Central memory CD8-positive, alpha-beta T cell (primary cell): Measurements from ENCODE around the gene PIGS.
A peak's percentile ranks its signal among the peaks of the same experiment; 100 is the strongest.

Experiments
- ATAC-seq: fragments of 150-1000 bp; cut with Tn5 transposase; replicated peaks from 2 replicates; pipeline ENCODE4 v1.10.0; 2022; ENCODE audit warnings: mild to moderate bottlenecking, moderate FRiP score, moderate number of reproducible peaks; ENCODE audit not compliant: poor library complexity, severe bottlenecking; ENCODE audit errors: extremely low read depth
- DNase-seq, 2 donors: peaks; one replicate each; pipeline ENCODE4 v3.0.0; 2021; ENCODE audit warnings: low spot score in 2 of 2
- H3K27ac Mint-ChIP-seq: one replicate; pipeline ENCODE4 v1.8.0; 2022; ENCODE audit warnings: low read depth, mild to moderate bottlenecking, moderate library complexity, mixed read lengths
- H3K27me3 Mint-ChIP-seq: one replicate; pipeline ENCODE4 v1.8.0; 2022; ENCODE audit warnings: mixed read lengths
- H3K36me3 Mint-ChIP-seq: one replicate; pipeline ENCODE4 v1.8.0; 2022; ENCODE audit warnings: mild to moderate bottlenecking, moderate library complexity, mixed read lengths; ENCODE audit not compliant: insufficient read depth
- H3K4me1 Mint-ChIP-seq: one replicate; pipeline ENCODE4 v1.8.0; 2022; ENCODE audit warnings: mixed read lengths
- H3K4me3 Mint-ChIP-seq: one replicate; pipeline ENCODE4 v1.8.0; 2022; ENCODE audit warnings: mild to moderate bottlenecking, moderate library complexity, mixed read lengths
- H3K9me3 Mint-ChIP-seq: one replicate; pipeline ENCODE4 v1.8.0; 2022; ENCODE audit warnings: mixed read lengths

PIGS gene

GRCh38 chr17:28553000-28553505, 18.3 kb downstream of the PIGS start:
- no peaks in the 10 kb centered on the region for H3K27me3 Mint-ChIP-seq
- H3K4me1 Mint-ChIP-seq, result peaks cover 48% of the 10 kb centered on the region
- ATAC-seq (no peak), DNase-seq (no peak)
- H3K36me3 Mint-ChIP-seq, result peaks cover 35% of the 10 kb centered on the region
- peak overlapping the region; percentile 95 for H3K4me3 Mint-ChIP-seq
- H3K9me3 Mint-ChIP-seq, result no peaks in the 10 kb centered on the region
- H3K27ac Mint-ChIP-seq, result peak overlapping the region; percentile 46

GRCh38 chr17:28552176-28552999, 18.9 kb downstream of the PIGS start, which contains the start of gene UNC119:
TSS of gene UNC119 (minus strand) at chr17:28552624. CDS start at chr17:28552557, 67 bp downstream.
- peak; percentile 48 to 52 for DNase-seq
- Mint-ChIP-seq H3K27ac (peak within 1 kb of the TSS; percentile 95), H3K4me1 (peaks cover 54% of the 10 kb centered on the region)

GRCh38 chr17:28551421-28552175, 19.7 kb downstream of the PIGS start:
- ATAC-seq (no peak), DNase-seq (no peak)
- Mint-ChIP-seq H3K9me3 (no peaks in the 10 kb centered on the region), H3K27me3 (no peaks in the 10 kb centered on the region), H3K4me1 (peaks cover 55% of the 10 kb centered on the region), H3K4me3 (peak overlapping the region; percentile 95), H3K36me3 (peaks cover 22% of the 10 kb centered on the region), H3K27ac (peak overlapping the region; percentile 95)

More at GRCh38 chr17:28552176-28552999, 18.9 kb downstream of the PIGS start, which contains the start of gene UNC119:
- Mint-ChIP-seq H3K36me3 (peaks cover 29% of the 10 kb centered on the region), H3K27me3 (no peaks in the 10 kb centered on the region), H3K9me3 (no peaks in the 10 kb centered on the region), H3K4me3 (peak within 1 kb of the TSS; percentile 95)
- ATAC-seq, result peak; percentile 67

GRCh38 chr17:28550858-28551257, 20.5 kb downstream of the PIGS start:
- no peaks in the 10 kb centered on the region for H3K9me3 Mint-ChIP-seq
- DNase-seq, result no peak
- H3K27me3 Mint-ChIP-seq, result no peaks in the 10 kb centered on the region
- H3K4me3 Mint-ChIP-seq, result peak overlapping the region; percentile 95
- peaks cover 55% of the 10 kb centered on the region for H3K4me1 Mint-ChIP-seq
- ATAC-seq, result no peak
- peak overlapping the region; percentile 95 for H3K27ac Mint-ChIP-seq
- H3K36me3 Mint-ChIP-seq, result peaks cover 16% of the 10 kb centered on the region

- Mint-ChIP-seq H3K36me3 (peaks cover 12% of the 10 kb centered on the region), H3K9me3 (no peaks in the 10 kb centered on the region), H3K27me3 (no peaks in the 10 kb centered on the region), H3K27ac (peak overlapping the region; percentile 95), H3K4me1 (peaks cover 55% of the 10 kb centered on the region), H3K4me3 (peak overlapping the region; percentile 16)
- peak; percentile 27 to 61 for DNase-seq
- ATAC-seq, result peak; percentile 90
These were observed 21.8 kb downstream of the PIGS start for GRCh38 chr17:28549236-28550132.

- no peak for ATAC-seq
- Mint-ChIP-seq H3K27me3 (no peaks in the 10 kb centered on the region), H3K27ac (peak overlapping the region; percentile 95), H3K36me3 (peaks cover 12% of the 10 kb centered on the region), H3K4me3 (peak overlapping the region; percentile 6), H3K9me3 (no peaks in the 10 kb centered on the region), H3K4me1 (peaks cover 55% of the 10 kb centered on the region)
- no peak for DNase-seq
These were observed 22.8 kb downstream of the PIGS start for GRCh38 chr17:28548417-28549130.

- Mint-ChIP-seq H3K36me3 (peaks cover 10% of the 10 kb centered on the region), H3K4me3 (peak overlapping the region; percentile 11), H3K27me3 (no peaks in the 10 kb centered on the region), H3K4me1 (peaks cover 51% of the 10 kb centered on the region), H3K9me3 (no peaks in the 10 kb centered on the region), H3K27ac (peak overlapping the region; percentile 95)
- DNase-seq (peak; percentile 28 to 47), ATAC-seq (no peak)
These were observed 23.5 kb downstream of the PIGS start for GRCh38 chr17:28547623-28548416.

GRCh38 chr17:28547096-28547622, 24.2 kb downstream of the PIGS start:
- Mint-ChIP-seq H3K36me3 (peaks cover 8% of the 10 kb centered on the region), H3K27me3 (no peaks in the 10 kb centered on the region), H3K4me3 (peak overlapping the region; percentile 11), H3K4me1 (peaks cover 48% of the 10 kb centered on the region), H3K27ac (peak overlapping the region; percentile 95), H3K9me3 (no peaks in the 10 kb centered on the region)
- no peak for DNase-seq
- ATAC-seq, result no peak

GRCh38 chr17:28545787-28546415, 25.4 kb downstream of the PIGS start:
- peaks cover 36% of the 10 kb centered on the region for H3K4me1 Mint-ChIP-seq
- no peaks in the 10 kb centered on the region for H3K27me3 Mint-ChIP-seq
- DNase-seq (no peak), ATAC-seq (no peak)
- H3K27ac Mint-ChIP-seq, result no peak overlapping the region
- no peak overlapping the region for H3K4me3 Mint-ChIP-seq
- peaks cover 4% of the 10 kb centered on the region for H3K36me3 Mint-ChIP-seq
- no peaks in the 10 kb centered on the region for H3K9me3 Mint-ChIP-seq

GRCh38 chr17:28545141-28545503, 26.2 kb downstream of the PIGS start:
- Mint-ChIP-seq H3K4me1 (peaks cover 28% of the 10 kb centered on the region), H3K9me3 (no peaks in the 10 kb centered on the region), H3K36me3 (peaks cover 6% of the 10 kb centered on the region), H3K27ac (no peak overlapping the region), H3K27me3 (no peaks in the 10 kb centered on the region), H3K4me3 (no peak overlapping the region)
- no peak for DNase-seq
- ATAC-seq, result no peak
